GM12892 (cell line): Measurements from ENCODE around the gene NAV2.

Experiments used
- POLR2A ChIP-seq: IDR thresholded peaks from 2 replicates; pipeline ENCODE4 v1.6.1; 2011; ENCODE audit warnings: low read depth, low read length, control low read depth
- TAF1 ChIP-seq: IDR thresholded peaks from 2 replicates; pipeline ENCODE4 v1.6.1; 2011; ENCODE audit warnings: low read depth, mild to moderate bottlenecking, control low read depth, low read length, borderline replicate concordance

- TF ChIP-seq POLR2A (no peak), TAF1 (no peak)
Measured at GRCh38 chr11:19866037-19866436, 153.4 kb downstream of the NAV2 start.
